Uterus (tissue), 4 donors: ENCODE measurements around the gene ITPR1. TPM values are rescaled to one million over a fixed set of nuclear protein-coding genes. Genes with fewer than 3 reads are reported as not detected.
A peak's percentile ranks its signal among the peaks of the same experiment; 100 is the strongest.

Experiments
- DNase-seq, 2 donors: peaks; one replicate each; pipeline ENCODE4 v3.0.0-alpha.2; 2019 to 2020
- H3K27ac ChIP-seq, 2 donors: fragments of 200-600 bp; sonication (generic); 1 replicate in 1 of 2; 2 replicates in 1 of 2; pipeline ENCODE4 v1.5.1; 2016 to 2018
- H3K27me3 ChIP-seq, 2 donors: fragments of 200-600 bp; sonication (generic); one replicate each; pipeline ENCODE4 v1.5.1; 2018 to 2019; ENCODE audit warnings: control low read depth in 1 of 2
- H3K36me3 ChIP-seq, 2 donors: fragments of 200-600 bp; sonication (generic); one replicate each; pipeline ENCODE4 v1.5.1; 2019; ENCODE audit warnings: control low read depth in 1 of 2
- H3K4me1 ChIP-seq, 2 donors: fragments of 200-600 bp; sonication (generic); one replicate each; pipeline ENCODE4 v1.5.1; 2018 to 2019; ENCODE audit warnings: control low read depth in 1 of 2
- H3K4me3 ChIP-seq, 2 donors: fragments of 200-600 bp; sonication (generic); 1 replicate in 1 of 2; 2 replicates in 1 of 2; pipeline ENCODE4 v1.5.1; 2018 to 2019; ENCODE audit warnings: mild to moderate bottlenecking in 1 of 2
- H3K9me3 ChIP-seq, 2 donors: fragments of 200-600 bp; sonication (generic); one replicate each; pipeline ENCODE4 v1.5.1; 2019; ENCODE audit warnings: control low read depth in 1 of 2
- CTCF ChIP-seq, 4 experiments: fragments of 200-600 bp in 2 of 4; fragments of 450-650 bp in 2 of 4; sonication (generic) in 2 of 4; IDR thresholded peaks; one replicate each; pipeline ENCODE4 v1.5.1; 2016 to 2019; ENCODE audit warnings: antibody characterized with exemption in 4 of 4, mild to moderate bottlenecking in 2 of 4, moderate library complexity in 1 of 4
- POLR2A ChIP-seq, 2 donors: fragments of 450-650 bp; IDR thresholded peaks; one replicate each; pipeline ENCODE4 v1.6.1; 2016; ENCODE audit warnings: antibody characterized with exemption in 2 of 2, mild to moderate bottlenecking in 1 of 2, moderate library complexity in 1 of 2
- intact Hi-C: fragments of 100-400 bp; cut with DNase I; formaldehyde crosslinking; loops from one replicate; pipeline ENCODE4 v1.15.1; 2023; ENCODE audit warnings: low total_unique reads
- total RNA-seq, 4 donors: library from RNA; depleted of rRNA in 3 of 4; stranded (reverse); fragments of >200 nt in 3 of 4; gene quantifications; one replicate each; pipeline versions ENCODE4 v1.1.0 to v1.2.4, GENCODE V29; 2014 to 2023
- donor health status: DM: yes; HTN: yes; CAD: no.

ITPR1 gene
- total RNA-seq, 4 donors from 2014 or later = 98.2 to 224 (median 141) TPM

GRCh38 chr3:4822568-4822967 is 329.4 kb downstream of the ITPR1 start:
- intact Hi-C loops = no loop called here
- no peaks in the 10 kb centered on the region for H3K9me3 ChIP-seq
- H3K4me1 ChIP-seq = peaks cover 4 to 21% of the 10 kb centered on the region in 2 donors
- no peak overlapping the region for H3K4me3 ChIP-seq
- no peak overlapping the region for H3K27ac ChIP-seq
- H3K27me3 ChIP-seq = no peaks in the 10 kb centered on the region
- H3K36me3 ChIP-seq = no peaks in the 10 kb centered on the region
- no peak for DNase-seq
- TF ChIP-seq POLR2A (IDR thresholded peaks at IDR 0.05) (no peak), CTCF (IDR thresholded peaks at IDR 0.05) (no peak)

GRCh38 chr3:4823385-4823784 is 330.2 kb downstream of the ITPR1 start:
- Histone ChIP-seq H3K4me3 (no peak overlapping the region), H3K9me3 (no peaks in the 10 kb centered on the region), H3K4me1 (peaks cover 4 to 21% of the 10 kb centered on the region in 2 donors), H3K27ac (no peak overlapping the region), H3K36me3 (no peaks in the 10 kb centered on the region), H3K27me3 (no peaks in the 10 kb centered on the region)
- intact Hi-C loops = no loop called here
- no peak for DNase-seq
- TF ChIP-seq POLR2A (IDR thresholded peaks at IDR 0.05) = no peak
- no peak for TF ChIP-seq CTCF (IDR thresholded peaks at IDR 0.05)

DNA sequence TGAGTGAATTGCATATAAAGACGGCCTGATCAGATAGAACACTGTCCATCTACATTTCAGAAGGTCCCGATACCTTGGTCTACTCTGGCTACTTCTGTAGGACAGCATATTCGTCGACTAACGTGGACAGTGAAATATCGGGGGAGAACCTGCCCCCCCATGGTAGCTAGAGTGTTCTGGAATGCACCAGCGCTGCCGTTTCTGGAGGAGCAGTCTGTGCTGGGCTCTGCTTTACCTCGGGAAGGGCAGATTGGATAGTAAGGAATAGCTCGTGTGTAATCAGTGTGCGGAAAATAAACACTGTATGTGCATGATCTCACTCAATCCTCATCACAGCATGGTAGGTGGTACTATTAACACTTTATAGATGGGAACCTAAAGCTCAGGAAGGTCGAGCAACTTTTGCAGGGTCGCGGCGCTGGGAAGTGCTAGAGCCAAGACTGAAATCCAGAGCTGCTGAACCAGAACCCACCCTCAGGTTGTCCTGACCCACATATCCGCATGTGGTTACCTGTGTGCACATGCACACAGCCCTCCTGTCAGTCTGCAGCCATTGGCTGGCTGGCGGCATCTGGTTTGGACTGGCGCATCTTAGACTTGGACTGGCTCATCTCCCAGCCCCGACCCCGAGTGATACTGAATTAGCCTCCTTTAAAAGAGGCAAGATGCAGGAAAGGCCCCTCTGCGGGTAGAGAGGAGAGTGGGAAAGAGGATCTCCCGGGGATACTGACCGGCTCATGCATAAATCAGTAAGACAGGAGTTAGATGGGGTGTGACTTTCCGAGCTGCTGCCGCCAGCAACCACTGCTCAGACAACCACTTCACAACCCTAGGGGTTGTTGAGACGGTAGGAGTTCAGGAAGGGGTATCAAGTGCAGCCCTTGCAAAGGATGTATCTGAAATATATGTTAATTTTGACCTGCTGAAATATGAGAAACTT is 331.1 kb downstream of the ITPR1 start:
- Histone ChIP-seq H3K4me3 (no peak overlapping the region), H3K27me3 (no peaks in the 10 kb centered on the region), H3K27ac (peak overlapping the region; percentile 51 to 69)

GRCh38 chr3:4824926-4825325 is 331.8 kb downstream of the ITPR1 start:
- DNase-seq = no peak
- intact Hi-C loops = no loop called here
- H3K27ac ChIP-seq = peak overlapping the region; percentile 51 to 69
- no peaks in the 10 kb centered on the region for H3K27me3 ChIP-seq
- H3K9me3 ChIP-seq = no peaks in the 10 kb centered on the region
- H3K36me3 ChIP-seq = no peaks in the 10 kb centered on the region
- no peak overlapping the region for H3K4me3 ChIP-seq
- TF ChIP-seq CTCF (IDR thresholded peaks at IDR 0.05) (no peak), POLR2A (IDR thresholded peaks at IDR 0.05) (no peak)
- H3K4me1 ChIP-seq = peaks cover 4 to 21% of the 10 kb centered on the region in 2 donors

More for the DNA sequence above, 331.1 kb downstream of the ITPR1 start:
- intact Hi-C loops = no loop called here
- no peaks in the 10 kb centered on the region for H3K36me3 ChIP-seq
- no peak for TF ChIP-seq CTCF (IDR thresholded peaks at IDR 0.05)
- no peak for TF ChIP-seq POLR2A (IDR thresholded peaks at IDR 0.05)
- DNase-seq = no peak
- H3K4me1 ChIP-seq = peaks cover 4 to 21% of the 10 kb centered on the region in 2 donors
- H3K9me3 ChIP-seq = no peaks in the 10 kb centered on the region
